Fibroblast of lung (primary cell): Measurements from ENCODE around the gene RNF126. TPM values are rescaled to one million over a fixed set of nuclear protein-coding genes. Genes with fewer than 3 reads are reported as not detected.
A peak's percentile ranks its signal among the peaks of the same experiment; 100 is the strongest.

Source experiments
- DNase-seq, 2 donors: peaks; one replicate each; pipeline versions ENCODE4 v3.0.0 to v3.0.0-alpha.2; 2010; ENCODE audit warnings: low read depth in 2 of 2
- H2AFZ ChIP-seq: 2 replicates; pipeline ENCODE4 v1.5.1; 2012; ENCODE audit warnings: low read length, control low read depth, inconsistent platforms
- H3K27ac ChIP-seq: 2 replicates; pipeline ENCODE4 v1.5.1; 2011; ENCODE audit warnings: low read length, control low read depth; ENCODE audit not compliant: insufficient read depth
- H3K27me3 ChIP-seq: 2 replicates; pipeline ENCODE4 v1.5.1; 2011; ENCODE audit warnings: mild to moderate bottlenecking, low read length; ENCODE audit not compliant: control insufficient read depth, insufficient read depth
- H3K36me3 ChIP-seq: 2 replicates; pipeline ENCODE4 v1.5.1; 2011; ENCODE audit warnings: low read length; ENCODE audit not compliant: control insufficient read depth, insufficient read depth
- H3K4me1 ChIP-seq: 2 replicates; pipeline ENCODE4 v1.5.1; 2011; ENCODE audit warnings: low read length; ENCODE audit not compliant: control insufficient read depth, insufficient read depth; ENCODE audit errors: extremely low read depth
- H3K4me2 ChIP-seq: 2 replicates; pipeline ENCODE4 v1.5.1; 2011; ENCODE audit warnings: low read length, control low read depth; ENCODE audit not compliant: insufficient read depth; ENCODE audit errors: extremely low read depth
- H3K4me3 ChIP-seq, 4 experiments: fragments of 200-600 bp in 1 of 4; sonication (generic) in 1 of 4; replicated peaks in 1 of 4; 2 replicates each; pipeline ENCODE4 v1.5.1; 2011 to 2016; ENCODE audit warnings: low read length in 4 of 4, low read depth in 3 of 4, mild to moderate bottlenecking in 3 of 4, control low read depth in 2 of 4, inconsistent platforms in 1 of 4, mixed read lengths in 1 of 4; ENCODE audit not compliant: insufficient read depth in 1 of 4; ENCODE audit errors: control extremely low read depth in 1 of 4
- H3K79me2 ChIP-seq: 2 replicates; pipeline ENCODE4 v1.5.1; 2012; ENCODE audit warnings: mild to moderate bottlenecking, low read length, inconsistent platforms; ENCODE audit not compliant: control insufficient read depth, insufficient read depth
- H3K9ac ChIP-seq: 2 replicates; pipeline ENCODE4 v1.5.1; 2011; ENCODE audit warnings: mild to moderate bottlenecking, low read length, control low read depth; ENCODE audit not compliant: insufficient read depth
- H3K9me3 ChIP-seq: 2 replicates; pipeline ENCODE4 v1.5.1; 2012; ENCODE audit warnings: low read depth, low read length; ENCODE audit not compliant: control insufficient read depth, insufficient read depth
- H4K20me1 ChIP-seq: 2 replicates; pipeline ENCODE4 v1.5.1; 2011; ENCODE audit warnings: low read length; ENCODE audit not compliant: control insufficient read depth, insufficient read depth; ENCODE audit errors: extremely low read depth
- CTCF ChIP-seq, 2 donors: IDR thresholded peaks in 1 of 2; conservative IDR thresholded peaks in 1 of 2; 1 replicate in 1 of 2; 2 replicates in 1 of 2; pipeline ENCODE4 v1.5.1; 2011 to 2012; ENCODE audit warnings: low read length in 2 of 2, control low read depth in 1 of 2, inconsistent platforms in 1 of 2, low read depth in 1 of 2, mild to moderate bottlenecking in 1 of 2
- EZH2 ChIP-seq: IDR thresholded peaks from 2 replicates; pipeline ENCODE4 v1.5.1; 2012; ENCODE audit warnings: low read length, control low read depth, mild to moderate bottlenecking; ENCODE audit errors: missing control alignments
- polyA plus RNA-seq, 2 donors: library from polyadenylated mRNA; depleted of rRNA in 1 of 2; stranded (reverse) in 1 of 2; unstranded in 1 of 2; fragments of >200 nt; gene quantifications; 2 replicates each; pipeline ENCODE4 v1.2.1, GENCODE V29; 2011 to 2012; ENCODE audit warnings: missing spikeins in 1 of 2
- total RNA-seq: library from RNA; depleted of rRNA; stranded (reverse); fragments of >200 nt; gene quantifications from 2 replicates; pipeline ENCODE4 v1.2.1, GENCODE V29; 2014

Gene RNF126
- total and polyA plus RNA-seq, 2 donors (not counting 1 experiment from before 2014, with no cell fraction given), result 7.8 to 18.0 TPM

GRCh38 chr19:709965-710571 is 47.1 kb upstream of the RNF126 start:
- H3K79me2 ChIP-seq, result no peaks in the 10 kb centered on the region
- H3K9ac ChIP-seq, result no peak overlapping the region
- peaks cover 16% of the 10 kb centered on the region for H3K27me3 ChIP-seq
- TF ChIP-seq CTCF (conservative IDR thresholded peaks at IDR 0.05 in 1 of 2, IDR thresholded peaks at IDR 0.05 in 1 of 2; ENCODE audit: low read depth in 1 of 2, low read length in 2 of 2) (no peak), EZH2 (peak; percentile 62)
- no peak overlapping the region for H3K4me2 ChIP-seq
- no peak for DNase-seq
- H3K36me3 ChIP-seq, result no peaks in the 10 kb centered on the region
- peak overlapping the region in 2 of 4 experiments; percentile 50 to 59 for H3K4me3 ChIP-seq
- H3K27ac ChIP-seq, result no peak overlapping the region
- no peaks in the 10 kb centered on the region for H3K9me3 ChIP-seq
- no peak overlapping the region for H2AFZ ChIP-seq
- H3K4me1 ChIP-seq, result peaks cover 4% of the 10 kb centered on the region
- no peaks in the 10 kb centered on the region for H4K20me1 ChIP-seq

- no peaks in the 10 kb centered on the region for H3K79me2 ChIP-seq
- H3K9ac ChIP-seq, result no peak overlapping the region
- H3K27me3 ChIP-seq, result peaks cover 16% of the 10 kb centered on the region
- H3K4me1 ChIP-seq, result peaks cover 4% of the 10 kb centered on the region
- H3K9me3 ChIP-seq, result no peaks in the 10 kb centered on the region
- no peaks in the 10 kb centered on the region for H4K20me1 ChIP-seq
- no peak overlapping the region for H3K27ac ChIP-seq
- no peak overlapping the region for H3K4me2 ChIP-seq
- H2AFZ ChIP-seq, result no peak overlapping the region
- H3K4me3 ChIP-seq, result peak overlapping the region in 3 of 4 experiments; percentile 10 to 59 (median 50)
- H3K36me3 ChIP-seq, result no peaks in the 10 kb centered on the region
- DNase-seq, result no peak
- TF ChIP-seq CTCF (conservative IDR thresholded peaks at IDR 0.05 in 1 of 2, IDR thresholded peaks at IDR 0.05 in 1 of 2; ENCODE audit: low read depth in 1 of 2, low read length in 2 of 2), result no peak
- TF ChIP-seq EZH2, result peak; percentile 74
Measured at GRCh38 chr19:709196-709964, 46.4 kb upstream of the RNF126 start.
